Sigmoid colon (tissue), 7 donors: ENCODE data around the gene RAB6B. TPM values are rescaled to one million over a fixed set of nuclear protein-coding genes. Genes with fewer than 3 reads are reported as not detected.

ENCODE experiments used
- DNase-seq: peaks from one replicate; pipeline ENCODE4 v3.0.0-alpha.2; 2019
- H3K27ac ChIP-seq, 4 donors: fragments of 200-600 bp; sonication (generic); one replicate each; pipeline ENCODE4 v1.5.1; 2016 to 2019; ENCODE audit warnings: mild to moderate bottlenecking in 1 of 4
- H3K27me3 ChIP-seq, 3 donors: fragments of 200-600 bp; sonication (generic); one replicate each; pipeline ENCODE4 v1.5.1; 2019; ENCODE audit warnings: mild to moderate bottlenecking in 1 of 3
- H3K36me3 ChIP-seq, 4 donors: fragments of 200-600 bp; sonication (generic); one replicate each; pipeline ENCODE4 v1.5.1; 2016 to 2019
- H3K4me1 ChIP-seq, 4 donors: fragments of 200-600 bp; sonication (generic); one replicate each; pipeline ENCODE4 v1.5.1; 2017 to 2019
- H3K4me3 ChIP-seq, 4 donors: fragments of 200-600 bp; sonication (generic); one replicate each; pipeline ENCODE4 v1.5.1; 2017 to 2019; ENCODE audit warnings: mild to moderate bottlenecking in 2 of 4, moderate library complexity in 1 of 4
- H3K9me3 ChIP-seq, 4 donors: fragments of 200-600 bp in 3 of 4; sonication (generic) in 3 of 4; one replicate each; pipeline versions ENCODE4 v1.5.1 to v1.6.1; 2013 to 2019
- EP300 ChIP-seq, 4 donors: sonication (generic); formaldehyde crosslinking; IDR thresholded peaks; one replicate each; pipeline ENCODE4 v1.6.1; 2017; ENCODE audit warnings: antibody characterized with exemption in 4 of 4
- POLR2A ChIP-seq, 2 donors: fragments of 450-650 bp; IDR thresholded peaks; one replicate each; pipeline ENCODE4 v1.6.1; 2016; ENCODE audit warnings: antibody characterized with exemption in 2 of 2, mild to moderate bottlenecking in 2 of 2, moderate library complexity in 2 of 2
- POLR2AphosphoS5 ChIP-seq, 4 donors: sonication (generic); formaldehyde crosslinking; IDR thresholded peaks; one replicate each; pipeline ENCODE4 v1.6.1; 2017; ENCODE audit warnings: antibody characterized with exemption in 4 of 4
- WGBS, 2 donors: extraction: QIAGEN DNeasy Blood & Tissue Kit; methylation state at CpG; one replicate each; pipeline ENCODE4 v1.1.7; 2013; 5-methylcytosine and 5-hydroxymethylcytosine counted together
- intact Hi-C: fragments of 100-400 bp; cut with DNase I; formaldehyde crosslinking; loops from one replicate; pipeline ENCODE4 v1.15.1; 2023
- polyA plus RNA-seq, 3 donors: library from polyadenylated mRNA; stranded (reverse); fragments of 200-250 nt; gene quantifications; one replicate each; pipeline ENCODE4 v1.2.3, GENCODE V29; 2013
- total RNA-seq, 4 donors: library from RNA; depleted of rRNA; stranded (reverse); fragments of >200 nt; gene quantifications; one replicate each; pipeline ENCODE4 v1.1.0, GENCODE V29; 2016
- TF ChIP-seq, protein P1 (sequence below), 4 experiments: fragments of 450-650 bp in 3 of 4; fragments of 200-600 bp in 1 of 4; IDR thresholded peaks; one replicate each; pipeline ENCODE4 v1.5.1; 2016 to 2019; ENCODE audit warnings: antibody characterized with exemption in 4 of 4, mild to moderate bottlenecking in 3 of 4, moderate library complexity in 2 of 4
- donor health status: healthy with polysubstance abuse.
- donor health status: Bipolar disorder and iron deficiency.
- donor health status: healthy.

The RAB6B gene
- total and polyA plus RNA-seq, 7 donors: 0.60 to 19.7 (median 5.2) TPM

DNA sequence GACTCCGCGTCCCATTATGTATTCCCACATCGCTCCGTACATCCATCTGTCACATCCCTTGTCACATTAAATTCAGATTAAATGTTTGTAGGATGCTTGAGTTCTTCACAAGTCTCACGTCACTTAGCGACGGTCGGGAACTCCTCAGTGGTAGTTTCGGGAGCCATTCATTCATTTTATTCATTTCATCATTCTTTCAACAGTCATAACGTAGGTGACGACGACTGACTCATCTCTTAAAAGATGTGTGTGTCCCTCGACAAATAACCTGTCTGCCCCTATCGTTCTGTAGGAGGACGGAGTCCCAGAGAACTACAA is 90.3 kb downstream of the RAB6B start:
- no peak for DNase-seq
- WGBS, 2 donors: 11 to 14% methylated on average over 15 of the region's 15 CpGs
- Histone ChIP-seq H3K4me3 (peak overlapping the region; percentile 77 to 91 (median 84)), H3K9me3 (no peaks in the 10 kb centered on the region), H3K27ac (peak overlapping the region in 3 of 4 donors; percentile 71 to 81 (median 77)), H3K4me1 (peaks cover 0 to 18% (median 6%) of the 10 kb centered on the region in 4 donors), H3K27me3 (no peaks in the 10 kb centered on the region), H3K36me3 (peaks cover 0 to 23% (median 0%) of the 10 kb centered on the region in 4 donors)
- intact Hi-C loops: loop anchor here (10.0 kb wide), 1 partner anchor 1081 kb away; the partner anchor contains the start of gene NPHP3
- TF ChIP-seq POLR2AphosphoS5 (IDR thresholded peaks at IDR 0.05): no peak
- TF ChIP-seq EP300 (IDR thresholded peaks at IDR 0.05): no peak
- TF ChIP-seq, protein P1, sequence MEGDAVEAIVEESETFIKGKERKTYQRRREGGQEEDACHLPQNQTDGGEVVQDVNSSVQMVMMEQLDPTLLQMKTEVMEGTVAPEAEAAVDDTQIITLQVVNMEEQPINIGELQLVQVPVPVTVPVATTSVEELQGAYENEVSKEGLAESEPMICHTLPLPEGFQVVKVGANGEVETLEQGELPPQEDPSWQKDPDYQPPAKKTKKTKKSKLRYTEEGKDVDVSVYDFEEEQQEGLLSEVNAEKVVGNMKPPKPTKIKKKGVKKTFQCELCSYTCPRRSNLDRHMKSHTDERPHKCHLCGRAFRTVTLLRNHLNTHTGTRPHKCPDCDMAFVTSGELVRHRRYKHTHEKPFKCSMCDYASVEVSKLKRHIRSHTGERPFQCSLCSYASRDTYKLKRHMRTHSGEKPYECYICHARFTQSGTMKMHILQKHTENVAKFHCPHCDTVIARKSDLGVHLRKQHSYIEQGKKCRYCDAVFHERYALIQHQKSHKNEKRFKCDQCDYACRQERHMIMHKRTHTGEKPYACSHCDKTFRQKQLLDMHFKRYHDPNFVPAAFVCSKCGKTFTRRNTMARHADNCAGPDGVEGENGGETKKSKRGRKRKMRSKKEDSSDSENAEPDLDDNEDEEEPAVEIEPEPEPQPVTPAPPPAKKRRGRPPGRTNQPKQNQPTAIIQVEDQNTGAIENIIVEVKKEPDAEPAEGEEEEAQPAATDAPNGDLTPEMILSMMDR (IDR thresholded peaks at IDR 0.05): no peak
- no peak for TF ChIP-seq POLR2A (IDR thresholded peaks at IDR 0.05)

DNA sequence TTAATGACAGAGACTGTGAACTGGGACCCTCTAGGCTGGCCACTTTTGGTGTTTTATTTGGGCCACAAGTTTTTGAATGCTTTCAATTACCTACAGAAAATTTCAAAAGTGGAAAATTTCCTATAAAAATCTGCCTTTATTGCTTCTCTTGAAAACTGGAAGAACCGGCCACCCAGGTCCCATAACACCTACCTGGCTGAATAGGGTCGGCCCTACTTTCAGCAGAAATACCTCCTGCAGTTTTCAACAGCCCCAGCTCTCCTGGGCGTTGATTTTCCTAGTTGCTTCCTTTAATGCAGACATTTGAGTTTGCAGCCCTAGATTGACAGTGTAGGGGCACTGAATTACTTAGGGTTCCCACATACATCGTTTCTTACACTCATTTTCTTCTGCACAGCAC is 90.8 kb downstream of the RAB6B start:
- H3K27ac ChIP-seq: no peak overlapping the region
- intact Hi-C loops: loop anchor here (5.0 to 10.0 kb wide), 2 partner anchors 233 to 1080 kb away; partner anchors contain the start of genes CDV3 and NPHP3
- no peak for DNase-seq
- peaks cover 0 to 19% (median 0%) of the 10 kb centered on the region in 4 donors for H3K36me3 ChIP-seq
- 40 to 57% methylated on average over 4 of the region's 4 CpGs for WGBS, 2 donors
- H3K9me3 ChIP-seq: no peaks in the 10 kb centered on the region
- TF ChIP-seq POLR2AphosphoS5 (IDR thresholded peaks at IDR 0.05): no peak
- TF ChIP-seq, protein P1 (IDR thresholded peaks at IDR 0.05): no peak
- TF ChIP-seq EP300 (IDR thresholded peaks at IDR 0.05): no peak
- TF ChIP-seq POLR2A (IDR thresholded peaks at IDR 0.05): no peak
- peaks cover 0 to 18% (median 6%) of the 10 kb centered on the region in 4 donors for H3K4me1 ChIP-seq
- H3K27me3 ChIP-seq: no peaks in the 10 kb centered on the region
- H3K4me3 ChIP-seq: peak overlapping the region in 3 of 4 donors; percentile 77 to 91 (median 88)

GRCh38 chr3:133803469-133803868 is 92.2 kb downstream of the RAB6B start:
- no peak overlapping the region for H3K4me3 ChIP-seq
- WGBS, 2 donors: 92 to 93% methylated on average over 5 of the region's 5 CpGs
- DNase-seq: no peak
- H3K27ac ChIP-seq: no peak overlapping the region
- H3K27me3 ChIP-seq: peaks cover 0 to 3% (median 0%) of the 10 kb centered on the region in 3 donors
- H3K9me3 ChIP-seq: no peaks in the 10 kb centered on the region
- peaks cover 0 to 6% (median 0%) of the 10 kb centered on the region in 4 donors for H3K36me3 ChIP-seq
- intact Hi-C loops: loop anchor here (5.0 to 10.0 kb wide), 2 partner anchors 231 to 1079 kb away; partner anchors contain the start of genes CDV3 and NPHP3
- peaks cover 0 to 18% (median 6%) of the 10 kb centered on the region in 4 donors for H3K4me1 ChIP-seq
- TF ChIP-seq EP300 (IDR thresholded peaks at IDR 0.05): no peak
- TF ChIP-seq, protein P1 (IDR thresholded peaks at IDR 0.05): no peak
- no peak for TF ChIP-seq POLR2AphosphoS5 (IDR thresholded peaks at IDR 0.05)
- no peak for TF ChIP-seq POLR2A (IDR thresholded peaks at IDR 0.05)

- intact Hi-C loops: loop anchor here (5.0 to 10.0 kb wide), 2 partner anchors 228 to 1075 kb away; partner anchors contain the start of genes CDV3 and NPHP3
- Histone ChIP-seq H3K9me3 (no peaks in the 10 kb centered on the region), H3K36me3 (no peaks in the 10 kb centered on the region), H3K4me1 (peaks cover 0 to 1% (median under 1%) of the 10 kb centered on the region in 4 donors), H3K27ac (no peak overlapping the region), H3K4me3 (no peak overlapping the region), H3K27me3 (peaks cover 0 to 3% (median 0%) of the 10 kb centered on the region in 3 donors)
- no peak for DNase-seq
- TF ChIP-seq POLR2A (IDR thresholded peaks at IDR 0.05) (no peak), POLR2AphosphoS5 (IDR thresholded peaks at IDR 0.05) (no peak), EP300 (IDR thresholded peaks at IDR 0.05) (no peak)
- TF ChIP-seq, protein P1 (IDR thresholded peaks at IDR 0.05): no peak
- 64 to 71% methylated on average over 7 of the region's 7 CpGs for WGBS, 2 donors
These were observed 95.7 kb downstream of the RAB6B start for GRCh38 chr3:133799794-133800585.
